AG10803 (cell line): ENCODE measurements around the gene BTN3A1.

Experiments
- DNase-seq: peaks from one replicate; pipeline ENCODE4 v3.0.0; 2010; ENCODE audit warnings: low read depth
- H3K4me3 ChIP-seq: 2 replicates; pipeline ENCODE4 v1.5.1; 2011; ENCODE audit warnings: mild to moderate bottlenecking, low read length, control low read depth
- CTCF ChIP-seq: conservative IDR thresholded peaks from 2 replicates; pipeline ENCODE4 v1.5.1; 2011; ENCODE audit warnings: mild to moderate bottlenecking, low read length, control low read depth, inconsistent platforms

The BTN3A1 gene

GRCh38 chr6:26360451-26361416, 41.3 kb upstream of the BTN3A1 start:
- no peak for TF ChIP-seq CTCF

GRCh38 chr6:26361544-26361943, 40.5 kb upstream of the BTN3A1 start:
- TF ChIP-seq CTCF, result no peak
- DNase-seq, result no peak
- no peak overlapping the region for H3K4me3 ChIP-seq

More at GRCh38 chr6:26360451-26361416, 41.3 kb upstream of the BTN3A1 start:
- no peak for DNase-seq
- H3K4me3 ChIP-seq, result no peak overlapping the region

- no peak for TF ChIP-seq CTCF
- H3K4me3 ChIP-seq, result no peak overlapping the region
These were observed 39.8 kb upstream of the BTN3A1 start for GRCh38 chr6:26362093-26362835.

GRCh38 chr6:26362836-26363220, 39.2 kb upstream of the BTN3A1 start:
- H3K4me3 ChIP-seq, result no peak overlapping the region
- TF ChIP-seq CTCF, result no peak
- no peak for DNase-seq

More at GRCh38 chr6:26362093-26362835, 39.8 kb upstream of the BTN3A1 start:
- no peak for DNase-seq

- peak overlapping the region; percentile 77 for H3K4me3 ChIP-seq
- peak; percentile 28 for DNase-seq
- no peak for TF ChIP-seq CTCF
These were observed 38.0 kb upstream of the BTN3A1 start for GRCh38 chr6:26363882-26364701.

- no peak for DNase-seq
- peak overlapping the region; percentile 77 for H3K4me3 ChIP-seq
- TF ChIP-seq CTCF, result no peak
These were observed 36.5 kb upstream of the BTN3A1 start for GRCh38 chr6:26365633-26365995.
